ENCODE data around the gene FBXO17.
A peak's percentile ranks its signal among the peaks of the same experiment; 100 is the strongest.
"Not testable (repeated sequence)": the region's sequence is repeated elsewhere in the genome, so short reads cannot be mapped to it uniquely, and the experiment has no call there.

FBXO17 gene

GRCh38 chr19:38975214-38975860 lies at the start of gene FBXO17:
Gene FBXO17 (minus strand): TSS chr19:38975742. CDS start chr19:38950319, 25,423 bp downstream.
- DNase-seq (ENCODE audit: low spot score), result peak; percentile 69

- no peak for DNase-seq (ENCODE audit: low spot score)
Measured at GRCh38 chr19:39024875-39025641, 49.5 kb upstream of the FBXO17 start.

GRCh38 chr19:39021063-39021462 lies 45.5 kb upstream of the FBXO17 start:
- no peak for DNase-seq (ENCODE audit: low spot score)

GRCh38 chr19:39017646-39018045 lies 42.1 kb upstream of the FBXO17 start:
- DNase-seq (ENCODE audit: low spot score), result no peak

GRCh38 chr19:39017026-39017425 lies 41.5 kb upstream of the FBXO17 start:
- DNase-seq (ENCODE audit: low spot score), result no peak

GRCh38 chr19:39014037-39014436 lies 38.5 kb upstream of the FBXO17 start:
- DNase-seq (ENCODE audit: low spot score), result peak; percentile 81

GRCh38 chr19:39009001-39009400 lies 33.5 kb upstream of the FBXO17 start:
- no peak for DNase-seq (ENCODE audit: low spot score)

GRCh38 chr19:39008137-39008536 lies 32.6 kb upstream of the FBXO17 start:
- DNase-seq (ENCODE audit: low spot score), result no peak

- DNase-seq (ENCODE audit: low spot score), result no peak
Measured at GRCh38 chr19:39007096-39007495, 31.6 kb upstream of the FBXO17 start.

GRCh38 chr19:39004403-39004802 lies 28.9 kb upstream of the FBXO17 start:
- no peak for DNase-seq (ENCODE audit: low spot score)

- DNase-seq (ENCODE audit: low spot score), result no peak
Measured at GRCh38 chr19:39003796-39004195, 28.3 kb upstream of the FBXO17 start.

- no peak for DNase-seq (ENCODE audit: low spot score)
Measured at GRCh38 chr19:39003188-39003587, 27.6 kb upstream of the FBXO17 start.

GRCh38 chr19:39001041-39001440 lies 25.5 kb upstream of the FBXO17 start:
- no peak for DNase-seq (ENCODE audit: low spot score)

- not testable (repeated sequence) for DNase-seq (ENCODE audit: low spot score)
Measured at GRCh38 chr19:38997576-38997975, 22.0 kb upstream of the FBXO17 start.

- no peak for DNase-seq (ENCODE audit: low spot score)
Measured at GRCh38 chr19:38993271-38993670, 17.7 kb upstream of the FBXO17 start.

- no peak for DNase-seq (ENCODE audit: low spot score)
Measured at GRCh38 chr19:38990949-38991697, 15.6 kb upstream of the FBXO17 start.

GRCh38 chr19:38989614-38990013 lies 14.1 kb upstream of the FBXO17 start:
- DNase-seq (ENCODE audit: low spot score), result not testable (repeated sequence)

- DNase-seq (ENCODE audit: low spot score), result no peak
Measured at GRCh38 chr19:38989066-38989605, 13.6 kb upstream of the FBXO17 start.

GRCh38 chr19:38988627-38989026 lies 13.1 kb upstream of the FBXO17 start:
- DNase-seq (ENCODE audit: low spot score), result not testable (repeated sequence)

GRCh38 chr19:38987745-38988144 lies 12.2 kb upstream of the FBXO17 start:
- not testable (repeated sequence) for DNase-seq (ENCODE audit: low spot score)

GRCh38 chr19:38985262-38985661 lies 9.7 kb upstream of the FBXO17 start:
- DNase-seq (ENCODE audit: low spot score), result no peak

GRCh38 chr19:38980583-38981374 lies 5.2 kb upstream of the FBXO17 start:
- no peak for DNase-seq (ENCODE audit: low spot score)
